Measurements from ENCODE around the gene LFNG.

- TF ChIP-seq CTCF (IDR thresholded peaks at IDR 0.05) (no peak), EZH2 (IDR thresholded peaks at IDR 0.05) (no peak), EZH2phosphoT487 (IDR thresholded peaks at IDR 0.05) (no peak)
Measured at GRCh38 chr7:2569421-2569820, 49.8 kb downstream of the LFNG start.

Measured in neural progenitor cell (in vitro differentiated cells).